ENCODE results near the gene ATG4D. TPM values are rescaled to one million over a fixed set of nuclear protein-coding genes. Genes with fewer than 3 reads are reported as not detected.

The ATG4D gene
- total and polyA plus RNA-seq, 2 experiments from 2014 or later, result 6.2 to 18.0 TPM

DNA sequence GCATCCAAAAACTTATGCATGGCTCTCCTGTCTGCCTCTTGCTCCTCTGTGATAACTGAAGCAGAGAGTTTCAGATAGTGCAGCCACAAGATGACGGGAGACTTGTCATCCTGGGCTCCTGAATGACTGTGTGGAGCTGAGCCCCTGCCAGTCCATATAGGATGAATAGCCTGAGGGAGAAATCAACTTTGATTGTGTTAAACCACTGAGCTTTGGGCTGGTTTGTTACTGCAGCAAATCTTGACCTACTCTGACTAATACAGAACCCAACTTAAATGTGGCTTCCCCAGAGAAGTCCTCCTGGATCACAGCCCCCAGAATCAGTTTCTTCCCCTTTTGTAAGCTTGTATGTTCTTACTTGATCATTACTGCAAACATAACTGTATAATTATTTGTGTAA lies 11.2 kb upstream of the ATG4D start:
- Histone ChIP-seq H3K36me3 (ENCODE audit: low read depth) (no peaks in the 10 kb centered on the region), H3K4me2 (ENCODE audit: unreplicated experiment) (no peak overlapping the region), H3K27me3 (replicated peaks; ENCODE audit: insufficient read depth) (peaks cover 8% of the 10 kb centered on the region; the same call in 1 of the 2 replicates), H3K27ac (no peak overlapping the region), H2AFZ (no peak overlapping the region), H4K20me1 (ENCODE audit: insufficient read depth) (no peaks in the 10 kb centered on the region), H3K9ac (no peak overlapping the region), H3K79me2 (ENCODE audit: insufficient read depth) (no peaks in the 10 kb centered on the region), H3K9me2 (ENCODE audit: insufficient read depth) (no peaks in the 10 kb centered on the region), H3F3A (ENCODE audit: insufficient read depth) (0 out of 2 replicates have a peak, but pooled peaks cover 5% of the 10 kb centered on the region), H3K4me1 (ENCODE audit: insufficient read depth) (peaks cover 4% of the 10 kb centered on the region; the same call in 1 of the 2 replicates), H3K9me3 (ENCODE audit: low read depth) (no peaks in the 10 kb centered on the region), H3K4me3 (no peak overlapping the region)
- in situ Hi-C loops (cut with MboI), result no loop called here
- no peak for DNase-seq
- no peak for TF ChIP-seq EZH2phosphoT487 (IDR thresholded peaks at IDR 0.05; ENCODE audit: insufficient read depth, low read depth)
- no peak for TF ChIP-seq EZH2 (IDR thresholded peaks at IDR 0.05; ENCODE audit: insufficient read depth, poor library complexity, severe bottlenecking)
- WGBS, 2 experiments (ENCODE audit: low coverage in 1 of 2, low lambda C conversion rate in 2 of 2, missing lambda C conversion rate in 2 of 2), result 29 to 57% methylated on average over 1 of the region's 1 CpG

DNA sequence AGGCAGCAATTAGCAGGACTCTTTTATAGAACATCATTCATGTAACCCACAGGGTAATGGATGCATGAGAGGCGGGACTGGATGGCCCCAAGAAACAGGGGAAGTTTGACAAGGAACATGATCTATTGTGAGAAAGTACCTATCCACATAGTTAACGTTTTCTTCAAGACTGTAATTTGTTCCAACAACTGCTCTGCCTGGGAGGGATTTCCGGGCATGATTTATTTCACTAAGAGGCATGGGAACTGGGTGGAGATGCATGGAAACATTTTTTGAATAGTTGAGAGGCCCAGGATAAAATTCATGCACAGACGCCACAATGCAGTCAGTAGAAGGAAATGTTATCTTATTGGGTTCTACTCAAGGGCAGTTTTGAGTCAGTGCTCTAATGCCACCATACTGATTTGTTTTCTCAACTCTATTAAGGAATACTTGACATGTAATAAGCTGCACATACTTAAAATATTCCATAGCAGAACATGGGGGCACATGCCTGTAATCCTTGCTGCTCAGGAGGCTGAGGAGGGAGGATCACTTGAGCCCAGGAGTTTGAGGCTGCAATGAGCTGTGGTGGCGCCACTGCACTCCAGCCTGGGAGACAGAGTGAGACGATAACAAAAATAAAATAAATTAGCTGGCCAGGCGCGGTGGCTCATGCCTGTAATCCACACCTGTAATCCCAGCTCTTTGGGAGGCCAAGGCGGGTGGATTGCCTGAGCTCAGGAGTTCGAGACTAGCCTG lies 9.9 kb upstream of the ATG4D start:
- Histone ChIP-seq H3K27ac (peak overlapping the region; percentile 59), H3K4me2 (ENCODE audit: unreplicated experiment) (no peak overlapping the region), H3F3A (ENCODE audit: insufficient read depth) (0 out of 2 replicates have a peak, but pooled peaks cover 5% of the 10 kb centered on the region), H4K20me1 (ENCODE audit: insufficient read depth) (no peaks in the 10 kb centered on the region), H3K79me2 (ENCODE audit: insufficient read depth) (no peaks in the 10 kb centered on the region), H3K9ac (peak overlapping the region; percentile 26; the same call in 1 of the 2 replicates), H2AFZ (0 out of 2 replicates have a peak overlapping the region, but pooled peaks have one; percentile 9), H3K9me3 (ENCODE audit: low read depth) (no peaks in the 10 kb centered on the region), H3K9me2 (ENCODE audit: insufficient read depth) (no peaks in the 10 kb centered on the region), H3K4me3 (no peak overlapping the region), H3K4me1 (ENCODE audit: insufficient read depth) (peaks cover 4% of the 10 kb centered on the region; the same call in 1 of the 2 replicates), H3K36me3 (ENCODE audit: low read depth) (no peaks in the 10 kb centered on the region), H3K27me3 (replicated peaks; ENCODE audit: insufficient read depth) (peaks cover 13% of the 10 kb centered on the region; the same call in 1 of the 2 replicates)
- no peak for TF ChIP-seq EZH2phosphoT487 (IDR thresholded peaks at IDR 0.05; ENCODE audit: insufficient read depth, low read depth)
- no peak for TF ChIP-seq EZH2 (IDR thresholded peaks at IDR 0.05; ENCODE audit: insufficient read depth, poor library complexity, severe bottlenecking)
- DNase-seq, result peak; percentile 79
- 53 to 60% methylated on average over 10 of the region's 10 CpGs for WGBS, 2 experiments (ENCODE audit: low coverage in 1 of 2, low lambda C conversion rate in 2 of 2, missing lambda C conversion rate in 2 of 2)
- in situ Hi-C loops (cut with MboI), result no loop called here

DNA sequence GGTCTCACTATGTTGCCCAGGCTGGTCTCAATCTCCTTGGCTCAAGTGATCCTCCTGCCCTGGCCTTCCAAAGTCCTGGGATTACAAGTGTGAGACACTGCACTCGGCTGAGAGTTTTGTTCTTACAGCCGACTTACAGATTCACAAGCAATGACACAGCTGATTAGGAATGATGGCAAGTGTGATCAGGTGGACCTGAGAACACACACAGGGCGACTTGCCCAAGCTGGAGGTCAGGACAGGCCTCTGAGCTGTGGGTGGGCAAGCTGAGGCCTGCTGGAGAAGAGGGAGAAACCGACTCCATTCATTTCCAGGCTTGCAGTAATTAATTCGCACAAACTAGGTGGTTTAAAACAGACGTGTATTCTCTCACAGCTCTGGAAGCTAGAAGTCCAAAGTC lies 8.1 kb upstream of the ATG4D start:
- no peak overlapping the region for H3K27ac ChIP-seq
- peaks cover 4% of the 10 kb centered on the region; the same call in 1 of the 2 replicates for H3K4me1 ChIP-seq (ENCODE audit: insufficient read depth)
- H4K20me1 ChIP-seq (ENCODE audit: insufficient read depth), result no peaks in the 10 kb centered on the region
- H3K79me2 ChIP-seq (ENCODE audit: insufficient read depth), result no peaks in the 10 kb centered on the region
- H3K4me2 ChIP-seq (ENCODE audit: unreplicated experiment), result no peak overlapping the region
- no peak for TF ChIP-seq EZH2phosphoT487 (IDR thresholded peaks at IDR 0.05; ENCODE audit: insufficient read depth, low read depth)
- TF ChIP-seq EZH2 (IDR thresholded peaks at IDR 0.05; ENCODE audit: insufficient read depth, poor library complexity, severe bottlenecking), result no peak
- H3K27me3 ChIP-seq (replicated peaks; ENCODE audit: insufficient read depth), result peaks cover 13% of the 10 kb centered on the region; the same call in 1 of the 2 replicates
- H3K9ac ChIP-seq, result no peak overlapping the region
- H2AFZ ChIP-seq, result no peak overlapping the region
- H3K36me3 ChIP-seq (ENCODE audit: low read depth), result no peaks in the 10 kb centered on the region
- no peaks in the 10 kb centered on the region for H3K9me2 ChIP-seq (ENCODE audit: insufficient read depth)
- H3F3A ChIP-seq (ENCODE audit: insufficient read depth), result 0 out of 2 replicates have a peak, but pooled peaks cover 5% of the 10 kb centered on the region
- DNase-seq, result no peak
- in situ Hi-C loops (cut with MboI), result no loop called here
- WGBS, 2 experiments (ENCODE audit: low coverage in 1 of 2, low lambda C conversion rate in 2 of 2, missing lambda C conversion rate in 2 of 2), result 54 to 61% methylated on average over 6 of the region's 6 CpGs
- H3K4me3 ChIP-seq, result no peak overlapping the region
- H3K9me3 ChIP-seq (ENCODE audit: low read depth), result no peaks in the 10 kb centered on the region

DNA sequence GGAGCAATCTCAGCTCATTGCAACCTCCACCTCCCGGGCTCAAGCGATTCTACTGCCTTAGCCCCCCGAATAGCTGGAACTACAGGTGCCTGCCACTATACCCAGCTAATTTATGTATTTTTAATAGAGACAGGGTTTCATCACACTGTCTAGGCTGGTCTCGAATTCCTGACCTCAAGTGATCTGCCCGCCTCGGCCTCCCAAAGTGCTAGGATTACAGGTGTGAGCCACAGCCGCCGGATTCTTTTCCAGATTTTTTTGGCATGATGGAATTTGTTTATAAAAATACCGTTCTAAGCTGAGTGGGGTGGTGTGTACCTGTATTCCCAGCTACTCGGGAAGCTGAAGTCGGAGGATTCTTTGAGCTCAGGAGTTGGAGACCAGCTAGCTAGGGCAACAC lies 6.0 kb upstream of the ATG4D start:
- Histone ChIP-seq H2AFZ (no peak overlapping the region), H3K9me3 (ENCODE audit: low read depth) (no peaks in the 10 kb centered on the region), H3K36me3 (ENCODE audit: low read depth) (no peaks in the 10 kb centered on the region), H3K27me3 (replicated peaks; ENCODE audit: insufficient read depth) (peaks cover 13% of the 10 kb centered on the region; the same call in 1 of the 2 replicates), H3K9me2 (ENCODE audit: insufficient read depth) (no peaks in the 10 kb centered on the region), H3K4me1 (ENCODE audit: insufficient read depth) (peaks cover 4% of the 10 kb centered on the region; the same call in 1 of the 2 replicates), H3K9ac (no peak overlapping the region), H3K4me2 (ENCODE audit: unreplicated experiment) (no peak overlapping the region), H3K27ac (no peak overlapping the region), H3K4me3 (no peak overlapping the region), H4K20me1 (ENCODE audit: insufficient read depth) (no peaks in the 10 kb centered on the region), H3K79me2 (ENCODE audit: insufficient read depth) (no peaks in the 10 kb centered on the region), H3F3A (ENCODE audit: insufficient read depth) (0 out of 2 replicates have a peak, but pooled peaks cover 5% of the 10 kb centered on the region)
- in situ Hi-C loops (cut with MboI), result no loop called here
- no peak for TF ChIP-seq EZH2 (IDR thresholded peaks at IDR 0.05; ENCODE audit: insufficient read depth, poor library complexity, severe bottlenecking)
- no peak for TF ChIP-seq EZH2phosphoT487 (IDR thresholded peaks at IDR 0.05; ENCODE audit: insufficient read depth, low read depth)
- no peak for DNase-seq
- WGBS, 2 experiments (ENCODE audit: low coverage in 1 of 2, low lambda C conversion rate in 2 of 2, missing lambda C conversion rate in 2 of 2), result 61 to 62% methylated on average over 11 of the region's 11 CpGs

Measured in GM23248 (cell line).